Mesendoderm (in vitro differentiated cells): ENCODE results near the gene PPP1R12C.

ENCODE experiments used
- DNase-seq: peaks from one replicate; pipeline ENCODE4 v3.0.0; 2013
- H2AK5ac ChIP-seq: 2 replicates; pipeline ENCODE4 v1.6.1; 2013; ENCODE audit warnings: low read length, inconsistent platforms
- H2BK120ac ChIP-seq: 2 replicates; pipeline ENCODE4 v1.6.1; 2013; ENCODE audit warnings: low read depth, mild to moderate bottlenecking, low read length, moderate library complexity, mixed read lengths
- H2BK15ac ChIP-seq: replicated peaks from 2 replicates; pipeline ENCODE4 v1.6.1; 2013; ENCODE audit warnings: low read depth, mild to moderate bottlenecking, moderate library complexity
- H2BK5ac ChIP-seq: 2 replicates; pipeline ENCODE4 v1.6.1; 2013; ENCODE audit warnings: low read length, inconsistent platforms
- H3K18ac ChIP-seq: 2 replicates; pipeline ENCODE4 v1.6.1; 2013; ENCODE audit warnings: mild to moderate bottlenecking, low read length, mixed read lengths
- H3K23ac ChIP-seq: one replicate; pipeline ENCODE4 v1.6.1; 2013; ENCODE audit warnings: low read length
- H3K27ac ChIP-seq: 2 replicates; pipeline ENCODE4 v1.5.1; 2013; ENCODE audit warnings: low read depth, mild to moderate bottlenecking, inconsistent platforms, low read length, moderate library complexity
- H3K27me3 ChIP-seq: 2 replicates; pipeline ENCODE4 v1.6.1; 2013; ENCODE audit warnings: low read length, control low read depth, mild to moderate bottlenecking, inconsistent platforms; ENCODE audit not compliant: insufficient read depth, poor library complexity
- H3K36me3 ChIP-seq: 2 replicates; pipeline ENCODE4 v1.6.1; 2013; ENCODE audit warnings: low read length, inconsistent platforms; ENCODE audit not compliant: control insufficient read depth, insufficient read depth
- H3K4ac ChIP-seq: one replicate; pipeline ENCODE4 v1.6.1; 2013; ENCODE audit warnings: low read depth, mild to moderate bottlenecking, low read length, moderate library complexity
- H3K4me1 ChIP-seq: 2 replicates; pipeline ENCODE4 v1.6.1; 2013; ENCODE audit warnings: low read depth, low read length, inconsistent platforms; ENCODE audit not compliant: control insufficient read depth
- H3K4me2 ChIP-seq: 2 replicates; pipeline ENCODE4 v1.6.1; 2013; ENCODE audit warnings: low read length
- H3K4me3 ChIP-seq: 2 replicates; pipeline ENCODE4 v1.5.1; 2013; ENCODE audit warnings: mild to moderate bottlenecking, low read length
- H3K56ac ChIP-seq: one replicate; pipeline ENCODE4 v1.6.1; 2013; ENCODE audit warnings: low read length
- H3K79me1 ChIP-seq: 2 replicates; pipeline ENCODE4 v1.6.1; 2013; ENCODE audit warnings: low read length, inconsistent platforms
- H3K79me2 ChIP-seq: 2 replicates; pipeline ENCODE4 v1.6.1; 2013; ENCODE audit warnings: mild to moderate bottlenecking, low read length; ENCODE audit not compliant: control insufficient read depth, insufficient read depth
- H3K9ac ChIP-seq: 2 replicates; pipeline ENCODE4 v1.6.1; 2013; ENCODE audit warnings: low read length, inconsistent platforms
- H4K5ac ChIP-seq: one replicate; pipeline ENCODE4 v1.6.1; 2013; ENCODE audit warnings: low read length
- H4K8ac ChIP-seq: one replicate; pipeline ENCODE4 v1.6.1; 2013; ENCODE audit warnings: low read depth, mild to moderate bottlenecking, control low read depth, low read length, moderate library complexity
- WGBS: extraction: QIAGEN DNeasy Blood & Tissue Kit; methylation state at CpG from one replicate; pipeline ENCODE4 v1.1.7; 2013; ENCODE audit warnings: low lambda C conversion rate, missing lambda C conversion rate; ENCODE audit not compliant: insufficient coverage; ENCODE audit errors: extremely low coverage; 5-methylcytosine and 5-hydroxymethylcytosine counted together

Gene PPP1R12C

DNA sequence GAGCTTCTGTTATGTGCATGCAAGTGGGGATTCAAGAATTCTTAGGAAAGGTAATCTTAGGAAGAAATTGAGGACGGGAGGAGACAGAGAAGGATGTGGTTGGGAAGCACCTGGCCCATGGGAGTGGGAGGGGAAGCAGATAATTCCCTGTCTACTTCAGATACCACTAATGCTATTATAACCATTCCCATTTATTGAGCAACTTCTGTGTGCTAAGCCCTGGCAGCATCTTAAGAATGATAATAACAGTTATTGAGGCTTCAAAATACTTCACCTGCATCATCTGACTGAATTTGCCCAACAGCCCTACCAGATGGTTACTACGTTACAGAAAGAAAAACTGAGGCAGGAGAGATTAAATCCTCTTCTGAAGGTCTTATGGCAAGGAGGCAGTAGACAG lies 40.3 kb downstream of the PPP1R12C start:
- no CpG with 5 or more reads among the region's 2 CpGs for WGBS
- no peak overlapping the region for H3K27ac ChIP-seq

DNA sequence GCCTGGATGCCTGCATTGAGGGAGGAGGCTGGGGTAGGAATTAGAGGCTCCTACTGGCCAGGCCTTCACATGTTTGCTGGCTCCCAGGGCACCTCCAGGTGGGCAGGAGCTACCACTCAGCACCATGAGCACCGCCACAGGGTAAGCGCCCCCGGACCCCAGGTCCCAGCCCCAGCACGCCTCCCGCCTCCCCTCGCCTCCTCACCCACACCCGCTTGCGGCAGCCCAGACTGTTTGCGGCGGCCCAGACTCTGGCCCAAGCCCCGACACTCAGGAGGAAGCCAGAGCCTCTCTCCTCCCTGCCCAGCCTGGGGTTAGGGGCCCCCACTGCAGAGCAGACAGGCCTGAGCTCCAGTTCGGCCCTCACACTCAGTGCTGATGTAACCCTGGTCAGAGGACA lies 41.1 kb downstream of the PPP1R12C start:
- Histone ChIP-seq H4K8ac (no peak overlapping the region), H2BK15ac (no peak overlapping the region), H3K4me3 (no peak overlapping the region), H3K27me3 (no peaks in the 10 kb centered on the region), H3K4ac (peak overlapping the region; percentile 29), H3K79me2 (no peaks in the 10 kb centered on the region), H3K79me1 (no peaks in the 10 kb centered on the region), H3K18ac (no peak overlapping the region), H2BK5ac (no peak overlapping the region), H3K27ac (no peak overlapping the region), H2AK5ac (no peak overlapping the region), H2BK120ac (no peak overlapping the region), H3K23ac (no peak overlapping the region), H3K9ac (peak overlapping the region; percentile 9), H3K4me2 (no peak overlapping the region), H3K56ac (peak overlapping the region; percentile 64), H3K36me3 (no peaks in the 10 kb centered on the region), H3K4me1 (no peaks in the 10 kb centered on the region), H4K5ac (no peak overlapping the region)
- no CpG with 5 or more reads among the region's 12 CpGs for WGBS
- DNase-seq, result no peak

More for the DNA sequence above, 40.3 kb downstream of the PPP1R12C start:
- Histone ChIP-seq H3K4me1 (no peaks in the 10 kb centered on the region), H3K56ac (no peak overlapping the region), H4K8ac (no peak overlapping the region), H3K9ac (no peak overlapping the region), H3K27me3 (no peaks in the 10 kb centered on the region), H3K36me3 (no peaks in the 10 kb centered on the region), H2AK5ac (no peak overlapping the region), H4K5ac (no peak overlapping the region), H2BK5ac (no peak overlapping the region), H3K79me2 (no peaks in the 10 kb centered on the region), H3K18ac (no peak overlapping the region), H3K79me1 (no peaks in the 10 kb centered on the region), H2BK120ac (no peak overlapping the region), H3K4ac (no peak overlapping the region), H3K4me3 (no peak overlapping the region), H3K4me2 (no peak overlapping the region), H2BK15ac (no peak overlapping the region), H3K23ac (no peak overlapping the region)
- no peak for DNase-seq

GRCh38 chr19:55075371-55075998 lies 42.0 kb downstream of the PPP1R12C start, which contains the start of gene EPS8L1:
Gene EPS8L1 (plus strand): TSS chr19:55075869. CDS start chr19:55076445, 576 bp downstream.
- peak within 1 kb of the TSS; percentile 9 for H3K9ac ChIP-seq
- H3K4me3 ChIP-seq, result no peak within 1 kb of the TSS
- H3K23ac ChIP-seq, result no peak within 1 kb of the TSS
- WGBS, result no CpG with 5 or more reads among the region's 18 CpGs
- H2AK5ac ChIP-seq, result no peak within 1 kb of the TSS
- H3K56ac ChIP-seq, result peak within 1 kb of the TSS; percentile 64
- no peaks in the 10 kb centered on the region for H3K36me3 ChIP-seq
- H3K4me1 ChIP-seq, result peaks cover 1% of the 10 kb centered on the region
- peak; percentile 86 for DNase-seq
- no peaks in the 10 kb centered on the region for H3K79me2 ChIP-seq
- no peak within 1 kb of the TSS for H4K8ac ChIP-seq
- no peak within 1 kb of the TSS for H3K27ac ChIP-seq
- H3K4me2 ChIP-seq, result no peak within 1 kb of the TSS
- H2BK5ac ChIP-seq, result no peak within 1 kb of the TSS
- no peak within 1 kb of the TSS for H2BK120ac ChIP-seq
- H3K18ac ChIP-seq, result no peak within 1 kb of the TSS
- no peaks in the 10 kb centered on the region for H3K27me3 ChIP-seq
- H3K79me1 ChIP-seq, result no peaks in the 10 kb centered on the region
- H4K5ac ChIP-seq, result no peak within 1 kb of the TSS
- no peak within 1 kb of the TSS for H2BK15ac ChIP-seq
- H3K4ac ChIP-seq, result peak within 1 kb of the TSS; percentile 58

- no peaks in the 10 kb centered on the region for H3K79me2 ChIP-seq
- H2BK5ac ChIP-seq, result no peak overlapping the region
- no peaks in the 10 kb centered on the region for H3K36me3 ChIP-seq
- H3K4me2 ChIP-seq, result no peak overlapping the region
- no peak overlapping the region for H2AK5ac ChIP-seq
- no peak overlapping the region for H3K56ac ChIP-seq
- H3K79me1 ChIP-seq, result no peaks in the 10 kb centered on the region
- no peak overlapping the region for H3K4ac ChIP-seq
- H3K27ac ChIP-seq, result no peak overlapping the region
- H4K5ac ChIP-seq, result no peak overlapping the region
- no peak overlapping the region for H3K23ac ChIP-seq
- H3K27me3 ChIP-seq, result no peaks in the 10 kb centered on the region
- H3K18ac ChIP-seq, result no peak overlapping the region
- H3K4me1 ChIP-seq, result peaks cover 4% of the 10 kb centered on the region
- H3K9ac ChIP-seq, result no peak overlapping the region
- no peak overlapping the region for H2BK120ac ChIP-seq
- WGBS, result no CpG with 5 or more reads among the region's 8 CpGs
- H3K4me3 ChIP-seq, result no peak overlapping the region
- no peak overlapping the region for H2BK15ac ChIP-seq
- no peak for DNase-seq
- no peak overlapping the region for H4K8ac ChIP-seq
Observed at GRCh38 chr19:55071913-55072312, 45.5 kb downstream of the PPP1R12C start.

DNA sequence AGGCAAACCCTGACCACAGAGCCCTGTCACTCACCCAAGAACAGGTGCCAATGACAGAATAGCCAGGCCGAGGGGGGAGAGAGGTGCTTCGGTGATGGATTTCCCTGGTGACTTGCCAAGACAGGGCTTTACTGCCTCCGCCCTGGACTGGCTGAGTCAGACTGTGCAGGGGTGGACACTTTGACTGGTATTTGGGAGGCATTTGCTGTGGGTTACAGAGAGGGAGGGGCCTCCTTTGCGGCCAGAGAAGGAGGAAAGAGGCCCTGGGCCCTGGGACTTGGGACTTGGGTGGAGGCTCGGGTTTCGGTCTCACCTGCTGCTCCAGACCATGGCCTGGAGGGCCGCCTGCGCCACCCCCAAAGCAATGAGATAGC lies 46.3 kb downstream of the PPP1R12C start:
- no CpG with 5 or more reads among the region's 8 CpGs for WGBS
- no peaks in the 10 kb centered on the region for H3K36me3 ChIP-seq
- H3K4me1 ChIP-seq, result peaks cover 4% of the 10 kb centered on the region
- H3K4ac ChIP-seq, result no peak overlapping the region
- H2BK120ac ChIP-seq, result no peak overlapping the region
- H2BK15ac ChIP-seq, result no peak overlapping the region
- H3K4me3 ChIP-seq, result no peak overlapping the region
- no peak overlapping the region for H3K9ac ChIP-seq
- H2AK5ac ChIP-seq, result no peak overlapping the region
- H4K5ac ChIP-seq, result no peak overlapping the region
- H3K79me2 ChIP-seq, result no peaks in the 10 kb centered on the region
- H3K79me1 ChIP-seq, result no peaks in the 10 kb centered on the region
- no peak for DNase-seq
- H3K23ac ChIP-seq, result no peak overlapping the region
- no peak overlapping the region for H3K4me2 ChIP-seq
- no peak overlapping the region for H3K56ac ChIP-seq
- no peak overlapping the region for H3K27ac ChIP-seq
- H3K18ac ChIP-seq, result no peak overlapping the region
- no peaks in the 10 kb centered on the region for H3K27me3 ChIP-seq
- no peak overlapping the region for H4K8ac ChIP-seq
- no peak overlapping the region for H2BK5ac ChIP-seq
